ENCODE results near the gene NXPH2. TPM values are rescaled to one million over a fixed set of nuclear protein-coding genes. Genes with fewer than 3 reads are reported as not detected.

Gene NXPH2
- total and polyA plus RNA-seq, 2 of the 13 experiments (the other 11 are each of a cell fraction or from before 2014, with no cell fraction given) = not detected

DNA sequence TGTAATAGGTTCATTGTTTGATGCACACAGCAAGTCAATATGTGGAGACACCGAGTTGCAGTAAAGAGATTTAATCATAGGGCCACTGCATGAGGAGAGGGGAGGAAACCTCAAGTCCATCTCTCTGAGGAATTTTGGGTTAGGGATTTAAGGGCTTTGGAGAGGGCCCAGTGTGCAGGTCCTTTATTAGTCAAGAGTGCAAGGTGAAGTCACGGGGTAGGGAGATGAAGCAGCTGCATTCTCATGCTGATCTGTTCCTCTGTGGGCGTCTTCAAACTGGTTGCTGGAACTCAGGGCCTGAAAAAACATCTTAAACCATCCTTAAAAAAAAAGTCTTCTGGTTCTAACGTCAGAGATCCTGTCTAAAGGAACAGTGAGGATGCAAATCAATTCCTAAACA, 131.6 kb downstream of the NXPH2 start:
- no peak overlapping the region for H3K9ac ChIP-seq (ENCODE audit: insufficient read depth, low read depth, low read length)
- no peaks in the 10 kb centered on the region for H3K9me3 ChIP-seq (ENCODE audit: low read length)
- BruUV-seq (replicated peaks) = no TSS peak
- FAIRE-seq (no peak), DNase-seq (ENCODE audit: low spot score) (no peak), ATAC-seq (no peak)
- POLR2A ChIA-PET = no interaction called here
- in situ Hi-C loops (cut with HindIII; ENCODE audit: extremely low pct_ligation_motif_present, low pct_unique_long_range_greater_than_20kb) = no loop called here
- H3K27ac ChIP-seq (ENCODE audit: extremely low read length, insufficient read depth, low read length) = no peak overlapping the region
- 9% methylated on average over 4 of the region's 4 CpGs for WGBS (ENCODE audit: low lambda C conversion rate)
- no peaks in the 10 kb centered on the region for H3K79me2 ChIP-seq (ENCODE audit: insufficient read depth, low read length)
- no peaks in the 10 kb centered on the region for H3K27me3 ChIP-seq (ENCODE audit: control insufficient read depth in 1 of 2, insufficient read depth in 2 of 2, low read length in 2 of 2)
- CTCF ChIA-PET (ENCODE audit: low intra/inter-chr PET ratio, low total read pairs) = no interaction called here
- intact Hi-C loops (cut with micrococcal nuclease; ENCODE audit: unreplicated experiment) = no loop called here
- H3K4me3 ChIP-seq (replicated peaks in 1 of 3; ENCODE audit: insufficient read depth in 1 of 3, low read depth in 2 of 3, low read length in 3 of 3) = no peak overlapping the region
- no peak overlapping the region for H2AFZ ChIP-seq (ENCODE audit: low read length)
- H3K36me3 ChIP-seq (replicated peaks in 1 of 2; ENCODE audit: control insufficient read depth in 1 of 2, insufficient read depth in 2 of 2, low read length in 2 of 2) = no peaks in the 10 kb centered on the region
- H3K4me1 ChIP-seq (ENCODE audit: insufficient read depth, low read length) = no peaks in the 10 kb centered on the region
- TF ChIP-seq, protein P1, sequence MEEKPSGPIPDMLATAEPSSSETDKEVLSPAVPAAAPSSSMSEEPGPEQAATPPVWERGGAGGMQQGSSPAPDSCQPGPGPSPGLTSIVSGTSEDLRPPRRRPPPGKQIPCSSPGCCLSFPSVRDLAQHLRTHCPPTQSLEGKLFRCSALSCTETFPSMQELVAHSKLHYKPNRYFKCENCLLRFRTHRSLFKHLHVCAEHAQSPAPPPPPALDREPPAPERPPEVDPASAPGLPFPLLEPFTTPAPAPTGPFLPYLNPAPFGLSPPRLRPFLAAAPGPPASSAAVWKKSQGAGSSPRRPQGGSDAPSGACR (CRISPR knock-in tag; IDR thresholded peaks at IDR 0.05) = no peak
- TF ChIP-seq ZNF256 (CRISPR knock-in tag; conservative IDR thresholded peaks at IDR 0.05) = no peak
- TF ChIP-seq ZNF296 (CRISPR knock-in tag; conservative IDR thresholded peaks at IDR 0.05) = no peak
- TF ChIP-seq JDP2 (CRISPR knock-in tag; IDR thresholded peaks at IDR 0.05; ENCODE audit: borderline replicate concordance) = no peak
- TF ChIP-seq CENPX (CRISPR knock-in tag; IDR thresholded peaks at IDR 0.05) = no peak
- TF ChIP-seq, protein P2, sequence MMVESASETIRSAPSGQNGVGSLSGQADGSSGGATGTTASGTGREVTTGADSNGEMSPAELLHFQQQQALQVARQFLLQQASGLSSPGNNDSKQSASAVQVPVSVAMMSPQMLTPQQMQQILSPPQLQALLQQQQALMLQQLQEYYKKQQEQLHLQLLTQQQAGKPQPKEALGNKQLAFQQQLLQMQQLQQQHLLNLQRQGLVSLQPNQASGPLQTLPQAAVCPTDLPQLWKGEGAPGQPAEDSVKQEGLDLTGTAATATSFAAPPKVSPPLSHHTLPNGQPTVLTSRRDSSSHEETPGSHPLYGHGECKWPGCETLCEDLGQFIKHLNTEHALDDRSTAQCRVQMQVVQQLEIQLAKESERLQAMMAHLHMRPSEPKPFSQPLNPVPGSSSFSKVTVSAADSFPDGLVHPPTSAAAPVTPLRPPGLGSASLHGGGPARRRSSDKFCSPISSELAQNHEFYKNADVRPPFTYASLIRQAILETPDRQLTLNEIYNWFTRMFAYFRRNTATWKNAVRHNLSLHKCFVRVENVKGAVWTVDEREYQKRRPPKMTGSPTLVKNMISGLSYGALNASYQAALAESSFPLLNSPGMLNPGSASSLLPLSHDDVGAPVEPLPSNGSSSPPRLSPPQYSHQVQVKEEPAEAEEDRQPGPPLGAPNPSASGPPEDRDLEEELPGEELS (CRISPR knock-in tag; IDR thresholded peaks at IDR 0.05) = no peak
- TF ChIP-seq RXRA (CRISPR knock-in tag; IDR thresholded peaks at IDR 0.05) = no peak
- no peak for TF ChIP-seq GFI1 (CRISPR knock-in tag; IDR thresholded peaks at IDR 0.05; ENCODE audit: borderline replicate concordance)
- no peak for TF ChIP-seq ZNF550 (CRISPR knock-in tag; IDR thresholded peaks at IDR 0.05; ENCODE audit: borderline replicate concordance)
- TF ChIP-seq, protein P3, sequence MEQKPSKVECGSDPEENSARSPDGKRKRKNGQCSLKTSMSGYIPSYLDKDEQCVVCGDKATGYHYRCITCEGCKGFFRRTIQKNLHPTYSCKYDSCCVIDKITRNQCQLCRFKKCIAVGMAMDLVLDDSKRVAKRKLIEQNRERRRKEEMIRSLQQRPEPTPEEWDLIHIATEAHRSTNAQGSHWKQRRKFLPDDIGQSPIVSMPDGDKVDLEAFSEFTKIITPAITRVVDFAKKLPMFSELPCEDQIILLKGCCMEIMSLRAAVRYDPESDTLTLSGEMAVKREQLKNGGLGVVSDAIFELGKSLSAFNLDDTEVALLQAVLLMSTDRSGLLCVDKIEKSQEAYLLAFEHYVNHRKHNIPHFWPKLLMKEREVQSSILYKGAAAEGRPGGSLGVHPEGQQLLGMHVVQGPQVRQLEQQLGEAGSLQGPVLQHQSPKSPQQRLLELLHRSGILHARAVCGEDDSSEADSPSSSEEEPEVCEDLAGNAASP (CRISPR knock-in tag; IDR thresholded peaks at IDR 0.05; ENCODE audit: borderline replicate concordance) = no peak
- TF ChIP-seq ZNF558 (CRISPR knock-in tag; IDR thresholded peaks at IDR 0.05; ENCODE audit: borderline replicate concordance) = no peak
- TF ChIP-seq ZBTB20 (CRISPR knock-in tag; IDR thresholded peaks at IDR 0.05; ENCODE audit: borderline replicate concordance, low read depth) = no peak
- TF ChIP-seq ZNF563 (CRISPR knock-in tag; IDR thresholded peaks at IDR 0.05) = no peak
- TF ChIP-seq RCOR2 (CRISPR knock-in tag; IDR thresholded peaks at IDR 0.05) = no peak
- TF ChIP-seq CBFB (CRISPR knock-in tag; IDR thresholded peaks at IDR 0.05) = no peak
- TF ChIP-seq, protein P4, sequence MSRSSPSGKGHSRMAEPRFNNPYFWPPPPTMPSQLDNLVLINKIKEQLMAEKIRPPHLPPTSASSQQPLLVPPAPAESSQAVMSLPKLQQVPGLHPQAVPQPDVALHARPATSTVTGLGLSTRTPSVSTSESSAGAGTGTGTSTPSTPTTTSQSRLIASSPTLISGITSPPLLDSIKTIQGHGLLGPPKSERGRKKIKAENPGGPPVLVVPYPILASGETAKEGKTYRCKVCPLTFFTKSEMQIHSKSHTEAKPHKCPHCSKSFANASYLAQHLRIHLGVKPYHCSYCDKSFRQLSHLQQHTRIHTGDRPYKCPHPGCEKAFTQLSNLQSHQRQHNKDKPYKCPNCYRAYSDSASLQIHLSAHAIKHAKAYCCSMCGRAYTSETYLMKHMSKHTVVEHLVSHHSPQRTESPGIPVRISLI (CRISPR knock-in tag; IDR thresholded peaks at IDR 0.05; ENCODE audit: borderline replicate concordance) = no peak
- TF ChIP-seq ZMYM3 (CRISPR knock-in tag; IDR thresholded peaks at IDR 0.05) = no peak
- no peak for TF ChIP-seq ZNF589 (CRISPR knock-in tag; conservative IDR thresholded peaks at IDR 0.05)
- TF ChIP-seq RBAK (CRISPR knock-in tag; IDR thresholded peaks at IDR 0.05) = no peak
- H3K4me2 ChIP-seq (ENCODE audit: low read depth, low read length) = no peak overlapping the region
- H4K20me1 ChIP-seq (ENCODE audit: insufficient read depth, low read length) = no peaks in the 10 kb centered on the region

All from HepG2 (cell line).